ENCODE data around the gene GAREM2.
"Not testable (repeated sequence)": the region's sequence is repeated elsewhere in the genome, so short reads cannot be mapped to it uniquely, and the experiment has no call there.

Gene GAREM2

GRCh38 chr2:26157580-26157979, 15.3 kb upstream of the GAREM2 start:
- H3K4me3 ChIP-seq (replicated peaks in 1 of 2; ENCODE audit: low read depth in 2 of 2, low read length in 2 of 2): no peak overlapping the region
- DNase-seq (ENCODE audit: low read depth in 2 of 2): no peak
- TF ChIP-seq, protein P1, sequence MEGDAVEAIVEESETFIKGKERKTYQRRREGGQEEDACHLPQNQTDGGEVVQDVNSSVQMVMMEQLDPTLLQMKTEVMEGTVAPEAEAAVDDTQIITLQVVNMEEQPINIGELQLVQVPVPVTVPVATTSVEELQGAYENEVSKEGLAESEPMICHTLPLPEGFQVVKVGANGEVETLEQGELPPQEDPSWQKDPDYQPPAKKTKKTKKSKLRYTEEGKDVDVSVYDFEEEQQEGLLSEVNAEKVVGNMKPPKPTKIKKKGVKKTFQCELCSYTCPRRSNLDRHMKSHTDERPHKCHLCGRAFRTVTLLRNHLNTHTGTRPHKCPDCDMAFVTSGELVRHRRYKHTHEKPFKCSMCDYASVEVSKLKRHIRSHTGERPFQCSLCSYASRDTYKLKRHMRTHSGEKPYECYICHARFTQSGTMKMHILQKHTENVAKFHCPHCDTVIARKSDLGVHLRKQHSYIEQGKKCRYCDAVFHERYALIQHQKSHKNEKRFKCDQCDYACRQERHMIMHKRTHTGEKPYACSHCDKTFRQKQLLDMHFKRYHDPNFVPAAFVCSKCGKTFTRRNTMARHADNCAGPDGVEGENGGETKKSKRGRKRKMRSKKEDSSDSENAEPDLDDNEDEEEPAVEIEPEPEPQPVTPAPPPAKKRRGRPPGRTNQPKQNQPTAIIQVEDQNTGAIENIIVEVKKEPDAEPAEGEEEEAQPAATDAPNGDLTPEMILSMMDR (IDR thresholded peaks at IDR 0.05; ENCODE audit: low read depth, low read length): no peak

DNA sequence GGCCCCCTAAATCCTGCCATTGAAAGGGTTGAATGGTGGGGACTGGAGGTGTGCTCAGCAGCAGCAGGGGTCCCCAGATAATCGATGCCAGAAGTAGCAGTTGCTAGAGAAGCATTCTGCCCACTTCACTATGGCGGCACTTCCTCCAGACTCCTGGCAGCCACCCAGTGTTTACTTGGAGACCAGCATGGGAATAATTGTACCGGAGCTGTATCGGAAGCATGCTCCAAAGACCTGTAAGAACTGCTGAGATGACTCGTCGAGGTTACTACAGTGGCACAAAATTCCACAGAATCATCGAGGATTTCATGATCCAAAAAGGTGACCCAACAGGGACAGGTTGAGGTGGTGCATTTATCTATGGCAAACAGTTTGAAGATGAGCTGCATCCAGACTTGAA, 11.0 kb upstream of the GAREM2 start:
- no peak for DNase-seq (ENCODE audit: low read depth in 2 of 2)
- TF ChIP-seq, protein P1 (IDR thresholded peaks at IDR 0.05; ENCODE audit: low read depth, low read length): no peak
- H3K4me3 ChIP-seq (replicated peaks in 1 of 2; ENCODE audit: low read depth in 2 of 2, low read length in 2 of 2): no peak overlapping the region

- DNase-seq (ENCODE audit: low read depth in 2 of 2): no peak
- TF ChIP-seq, protein P1 (IDR thresholded peaks at IDR 0.05; ENCODE audit: low read depth, low read length): no peak
- no peak overlapping the region for H3K4me3 ChIP-seq (replicated peaks in 1 of 2; ENCODE audit: low read depth in 2 of 2, low read length in 2 of 2)
These were observed 9.9 kb upstream of the GAREM2 start for GRCh38 chr2:26162963-26163362.

- TF ChIP-seq, protein P1 (IDR thresholded peaks at IDR 0.05; ENCODE audit: low read depth, low read length): no peak
- no peak for DNase-seq (ENCODE audit: low read depth in 2 of 2)
- no peak overlapping the region for H3K4me3 ChIP-seq (replicated peaks in 1 of 2; ENCODE audit: low read depth in 2 of 2, low read length in 2 of 2)
These were observed 8.7 kb upstream of the GAREM2 start for GRCh38 chr2:26164231-26164630.

DNA sequence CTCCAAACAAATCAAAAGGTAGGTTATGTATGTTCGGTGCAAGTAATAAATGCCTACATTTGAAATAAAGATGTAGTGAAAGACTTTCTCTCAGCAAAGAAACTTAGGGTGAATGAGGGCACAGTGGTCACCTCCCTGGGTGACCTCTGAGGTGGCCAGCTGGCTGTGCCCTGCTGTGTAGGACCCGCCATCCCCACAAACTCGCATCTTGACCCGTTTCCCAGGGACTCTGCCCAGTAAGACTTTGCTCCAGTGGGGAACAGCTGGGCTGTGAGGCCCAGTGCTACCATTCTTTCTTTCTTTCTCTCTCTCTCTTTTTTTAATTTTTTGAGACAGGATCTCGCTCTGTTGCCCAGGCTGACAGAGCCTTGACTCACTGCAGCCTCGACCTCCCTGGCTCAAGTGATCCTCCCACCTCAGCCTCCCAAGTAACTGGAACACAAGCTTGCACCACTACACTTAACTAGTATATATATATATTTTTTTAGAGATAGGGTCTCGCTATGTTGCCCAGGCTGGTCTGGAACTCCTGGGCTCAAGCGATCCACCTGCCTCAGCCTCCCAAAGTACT, 8.2 kb upstream of the GAREM2 start:
- no peak overlapping the region for H3K4me3 ChIP-seq (replicated peaks in 1 of 2; ENCODE audit: low read depth in 2 of 2, low read length in 2 of 2)
- TF ChIP-seq, protein P1 (IDR thresholded peaks at IDR 0.05; ENCODE audit: low read depth, low read length): no peak
- DNase-seq (ENCODE audit: low read depth in 2 of 2): no peak

DNA sequence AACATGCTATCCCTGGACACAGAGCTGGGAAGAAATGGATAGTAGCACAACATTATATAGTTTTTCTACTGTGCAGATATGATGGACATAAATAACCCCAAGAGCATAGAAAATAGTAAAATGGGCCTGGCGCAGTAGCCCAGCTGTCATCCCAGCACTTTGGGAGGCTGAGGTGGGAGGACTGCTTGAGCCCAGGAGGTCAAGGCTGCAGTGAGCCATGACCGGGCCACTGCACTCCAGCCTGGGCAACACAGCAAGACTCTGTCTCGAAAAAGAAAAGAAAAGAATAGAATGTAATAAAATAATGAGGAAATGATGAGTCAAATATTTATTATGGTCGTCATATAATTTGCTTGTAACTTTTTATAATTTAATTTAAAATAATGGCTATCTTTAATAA, 7.5 kb upstream of the GAREM2 start:
- H3K4me3 ChIP-seq (replicated peaks in 1 of 2; ENCODE audit: low read depth in 2 of 2, low read length in 2 of 2): no peak overlapping the region
- DNase-seq (ENCODE audit: low read depth in 2 of 2): no peak
- TF ChIP-seq, protein P1 (IDR thresholded peaks at IDR 0.05; ENCODE audit: low read depth, low read length): no peak

DNA sequence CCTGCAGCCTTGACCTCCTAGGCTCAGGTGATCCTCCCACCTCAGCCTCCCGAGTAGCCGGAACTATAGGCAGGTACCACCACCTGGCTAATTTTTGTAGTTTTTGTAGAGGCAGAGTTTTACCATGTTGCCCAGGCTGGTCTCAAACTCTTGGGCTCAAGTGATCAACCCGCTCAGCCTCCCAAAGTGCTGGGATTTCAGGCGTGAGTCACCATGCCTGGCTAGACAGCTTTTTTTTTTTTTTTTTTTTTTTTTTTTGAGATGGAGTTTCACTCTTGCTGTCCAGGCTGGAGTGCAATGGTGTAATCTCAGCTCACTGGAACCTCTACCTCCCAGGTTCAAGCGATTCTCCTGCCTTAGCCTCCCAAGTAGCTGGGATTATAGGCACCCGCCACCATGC, 6.3 kb upstream of the GAREM2 start:
- not testable (repeated sequence) for H3K4me3 ChIP-seq (replicated peaks in 1 of 2; ENCODE audit: low read depth in 2 of 2, low read length in 2 of 2)
- peak in 1 of 2 donors; percentile 49 for DNase-seq (ENCODE audit: low read depth in 2 of 2)

All from cardiac fibroblast (primary cell).